ENCODE measurements around the gene SBK3.
"Not testable (repeated sequence)": the region's sequence is repeated elsewhere in the genome, so short reads cannot be mapped to it uniquely, and the experiment has no call there.

SBK3 gene

DNA sequence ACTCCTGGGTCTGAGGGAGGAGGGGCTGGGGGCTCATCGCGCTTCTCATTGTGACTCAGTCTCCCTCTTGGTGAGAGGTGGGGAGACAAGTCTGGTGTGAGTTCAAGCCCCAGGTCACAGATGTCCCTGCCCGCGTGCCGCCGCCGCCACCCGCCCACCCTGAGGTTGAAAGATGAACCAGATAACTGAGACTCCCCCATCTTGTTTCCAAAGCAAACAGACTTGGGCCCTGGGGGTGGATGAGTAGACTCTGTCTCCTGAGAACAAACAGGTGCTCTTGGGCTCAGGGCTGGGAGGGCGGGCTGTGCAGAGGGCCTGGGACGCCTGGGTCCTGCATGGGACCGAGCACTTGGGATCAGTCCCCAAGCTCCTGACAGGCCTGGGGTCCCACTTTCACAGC lies 9.0 kb downstream of the SBK3 start:
- Histone ChIP-seq H3K4me3 (ENCODE audit: control insufficient read depth in 1 of 7, extremely low read depth in 1 of 7, insufficient read depth in 4 of 7, low read depth in 2 of 7, low read length in 6 of 7) (no peak overlapping the region), H3K27me3 (replicated peaks in 2 of 5; ENCODE audit: control insufficient read depth in 4 of 5, insufficient read depth in 5 of 5, low read length in 4 of 5) (no peaks in the 10 kb centered on the region), H3K27ac (ENCODE audit: insufficient read depth in 1 of 2, low read depth in 1 of 2, low read length in 2 of 2, poor library complexity in 1 of 2, severe bottlenecking in 2 of 2) (no peak overlapping the region), H3K36me3 (ENCODE audit: control insufficient read depth in 4 of 4, insufficient read depth in 4 of 4, low read length in 3 of 4) (no peaks in the 10 kb centered on the region), H3K4me1 (ENCODE audit: control extremely low read depth in 1 of 4, control insufficient read depth in 4 of 4, insufficient read depth in 4 of 4, low read length in 3 of 4) (no peaks in the 10 kb centered on the region), H3K9me3 (ENCODE audit: control extremely low read depth in 1 of 5, control insufficient read depth in 4 of 5, insufficient read depth in 2 of 5, low read depth in 1 of 5, low read length in 4 of 5) (no peaks in the 10 kb centered on the region)
- 100% methylated on average over 1 of the region's 11 CpGs for WGBS (ENCODE audit: insufficient coverage)
- ChIA-PET CTCF (interaction anchor here (1.0 kb wide), 1 partner anchor 95 kb away, joined by 5 read pairs; no protein-coding TSS in a partner anchor), POLR2A (no interaction called here)
- no peak for DNase-seq

DNA sequence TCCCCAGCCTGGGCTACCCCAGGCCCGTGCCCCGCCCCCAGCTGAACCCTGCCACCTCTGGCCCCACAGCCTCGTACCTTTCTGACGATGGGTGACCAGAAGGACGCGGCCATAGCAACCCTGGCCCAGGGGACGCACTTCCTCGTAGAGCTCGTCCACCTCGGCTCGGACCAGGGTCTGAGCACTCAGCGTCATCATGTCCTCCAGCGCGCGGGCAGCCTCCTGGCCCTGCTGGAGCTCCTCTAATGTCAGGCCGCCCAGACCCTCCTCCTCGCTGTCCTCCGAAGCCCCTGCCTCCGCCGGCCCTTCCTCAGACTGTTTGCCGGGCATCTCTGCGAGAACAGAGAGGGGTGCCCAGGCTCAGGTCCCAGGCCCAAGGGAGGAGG lies 9.4 kb downstream of the SBK3 start:
- CTCF ChIA-PET = interaction anchor here (0.6 to 1.0 kb wide), 2 partner anchors 69 to 95 kb away, joined by 4 to 5 read pairs; no protein-coding TSS in a partner anchor
- WGBS (ENCODE audit: insufficient coverage) = 97% methylated on average over 18 of the region's 22 CpGs

GRCh38 chr19:55535173-55535964 lies 10.0 kb downstream of the SBK3 start:
- DNase-seq = no peak
- no peaks in the 10 kb centered on the region for H3K27me3 ChIP-seq (replicated peaks in 2 of 5; ENCODE audit: control insufficient read depth in 4 of 5, insufficient read depth in 5 of 5, low read length in 4 of 5)
- no peaks in the 10 kb centered on the region for H3K4me1 ChIP-seq (ENCODE audit: control extremely low read depth in 1 of 4, control insufficient read depth in 4 of 4, insufficient read depth in 4 of 4, low read length in 3 of 4)
- ChIA-PET CTCF (interaction anchor here (0.6 to 0.7 kb wide), 2 partner anchors 24 to 69 kb away, joined by 3 to 4 read pairs; no protein-coding TSS in a partner anchor), POLR2A (no interaction called here)
- H3K36me3 ChIP-seq (ENCODE audit: control insufficient read depth in 4 of 4, insufficient read depth in 4 of 4, low read length in 3 of 4) = no peaks in the 10 kb centered on the region
- no peak overlapping the region for H3K4me3 ChIP-seq (ENCODE audit: control insufficient read depth in 1 of 7, extremely low read depth in 1 of 7, insufficient read depth in 4 of 7, low read depth in 2 of 7, low read length in 6 of 7)
- 85% methylated on average over 7 of the region's 12 CpGs for WGBS (ENCODE audit: insufficient coverage)
- H3K27ac ChIP-seq (ENCODE audit: insufficient read depth in 1 of 2, low read depth in 1 of 2, low read length in 2 of 2, poor library complexity in 1 of 2, severe bottlenecking in 2 of 2) = no peak overlapping the region
- H3K9me3 ChIP-seq (ENCODE audit: control extremely low read depth in 1 of 5, control insufficient read depth in 4 of 5, insufficient read depth in 2 of 5, low read depth in 1 of 5, low read length in 4 of 5) = no peaks in the 10 kb centered on the region

More for the DNA sequence above, 9.4 kb downstream of the SBK3 start:
- no peak for DNase-seq
- Histone ChIP-seq H3K27ac (ENCODE audit: insufficient read depth in 1 of 2, low read depth in 1 of 2, low read length in 2 of 2, poor library complexity in 1 of 2, severe bottlenecking in 2 of 2) (no peak overlapping the region), H3K9me3 (ENCODE audit: control extremely low read depth in 1 of 5, control insufficient read depth in 4 of 5, insufficient read depth in 2 of 5, low read depth in 1 of 5, low read length in 4 of 5) (no peaks in the 10 kb centered on the region), H3K4me1 (ENCODE audit: control extremely low read depth in 1 of 4, control insufficient read depth in 4 of 4, insufficient read depth in 4 of 4, low read length in 3 of 4) (no peaks in the 10 kb centered on the region), H3K27me3 (replicated peaks in 2 of 5; ENCODE audit: control insufficient read depth in 4 of 5, insufficient read depth in 5 of 5, low read length in 4 of 5) (no peaks in the 10 kb centered on the region), H3K4me3 (ENCODE audit: control insufficient read depth in 1 of 7, extremely low read depth in 1 of 7, insufficient read depth in 4 of 7, low read depth in 2 of 7, low read length in 6 of 7) (no peak overlapping the region), H3K36me3 (ENCODE audit: control insufficient read depth in 4 of 4, insufficient read depth in 4 of 4, low read length in 3 of 4) (no peaks in the 10 kb centered on the region)
- POLR2A ChIA-PET = no interaction called here

DNA sequence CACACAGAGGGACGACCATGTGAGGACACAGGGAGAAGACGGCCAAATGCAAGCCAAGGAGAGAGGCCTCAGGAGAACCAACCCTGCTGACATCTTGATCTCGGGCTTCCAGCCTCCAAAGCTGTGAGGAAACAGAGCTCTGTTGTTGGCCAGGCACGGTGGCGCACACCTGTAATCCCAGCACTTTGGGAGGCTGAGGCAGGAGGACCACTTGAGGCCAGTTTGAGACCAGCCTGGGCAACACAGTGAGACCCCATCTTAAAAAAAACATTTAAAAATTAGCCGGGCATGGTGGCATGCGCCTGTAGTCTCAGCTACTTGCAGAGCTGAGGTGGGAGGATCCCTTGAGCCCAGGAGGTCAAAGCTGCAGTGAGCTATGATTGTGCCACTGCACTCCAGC lies 11.1 kb downstream of the SBK3 start:
- H3K4me3 ChIP-seq (ENCODE audit: control insufficient read depth in 1 of 7, extremely low read depth in 1 of 7, insufficient read depth in 4 of 7, low read depth in 2 of 7, low read length in 6 of 7); H3K4me1 ChIP-seq (ENCODE audit: control extremely low read depth in 1 of 4, control insufficient read depth in 4 of 4, insufficient read depth in 4 of 4, low read length in 3 of 4); H3K9me3 ChIP-seq (ENCODE audit: control extremely low read depth in 1 of 5, control insufficient read depth in 4 of 5, insufficient read depth in 2 of 5, low read depth in 1 of 5, low read length in 4 of 5); H3K27ac ChIP-seq (ENCODE audit: insufficient read depth in 1 of 2, low read depth in 1 of 2, low read length in 2 of 2, poor library complexity in 1 of 2, severe bottlenecking in 2 of 2); H3K36me3 ChIP-seq (ENCODE audit: control insufficient read depth in 4 of 4, insufficient read depth in 4 of 4, low read length in 3 of 4); DNase-seq; H3K27me3 ChIP-seq (replicated peaks in 2 of 5; ENCODE audit: control insufficient read depth in 4 of 5, insufficient read depth in 5 of 5, low read length in 4 of 5); CTCF ChIA-PET; POLR2A ChIA-PET: not testable (repeated sequence)
- 96% methylated on average over 7 of the region's 7 CpGs for WGBS (ENCODE audit: insufficient coverage)

DNA sequence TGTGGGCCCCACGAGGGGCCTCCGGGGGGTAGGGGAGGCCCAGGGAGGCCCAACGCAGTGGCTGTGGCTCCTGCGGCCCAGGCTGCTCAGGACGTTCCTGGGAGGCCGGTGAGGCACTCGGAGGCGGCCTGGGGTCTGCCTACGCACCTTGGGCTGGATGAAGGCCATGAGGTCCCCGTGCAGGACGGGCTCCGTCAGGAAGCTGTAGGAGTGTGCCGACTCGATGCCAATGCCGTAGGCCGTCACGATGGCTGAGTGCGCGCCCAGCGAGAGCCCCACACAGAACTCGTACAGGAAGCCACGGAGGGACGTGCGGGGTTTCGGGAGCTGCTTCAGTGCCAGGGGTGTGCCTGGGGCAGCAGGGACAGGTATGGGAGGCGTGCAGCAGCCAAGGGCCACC lies 14.3 kb downstream of the SBK3 start:
- no peak for DNase-seq
- H3K36me3 ChIP-seq (ENCODE audit: control insufficient read depth in 4 of 4, insufficient read depth in 4 of 4, low read length in 3 of 4) = no peaks in the 10 kb centered on the region
- H3K27ac ChIP-seq (ENCODE audit: insufficient read depth in 1 of 2, low read depth in 1 of 2, low read length in 2 of 2, poor library complexity in 1 of 2, severe bottlenecking in 2 of 2) = no peak overlapping the region
- no peaks in the 10 kb centered on the region for H3K27me3 ChIP-seq (replicated peaks in 2 of 5; ENCODE audit: control insufficient read depth in 4 of 5, insufficient read depth in 5 of 5, low read length in 4 of 5)
- no peaks in the 10 kb centered on the region for H3K9me3 ChIP-seq (ENCODE audit: control extremely low read depth in 1 of 5, control insufficient read depth in 4 of 5, insufficient read depth in 2 of 5, low read depth in 1 of 5, low read length in 4 of 5)
- WGBS (ENCODE audit: insufficient coverage) = 89% methylated on average over 17 of the region's 26 CpGs
- no peak overlapping the region for H3K4me3 ChIP-seq (ENCODE audit: control insufficient read depth in 1 of 7, extremely low read depth in 1 of 7, insufficient read depth in 4 of 7, low read depth in 2 of 7, low read length in 6 of 7)
- peaks cover 0 to 9% (median 5%) of the 10 kb centered on the region in 4 experiments for H3K4me1 ChIP-seq (ENCODE audit: control extremely low read depth in 1 of 4, control insufficient read depth in 4 of 4, insufficient read depth in 4 of 4, low read length in 3 of 4)
- CTCF ChIA-PET = interaction anchor here (0.7 kb wide), 1 partner anchor 101 kb away, joined by 3 read pairs; no protein-coding TSS in a partner anchor
- POLR2A ChIA-PET = no interaction called here

DNA sequence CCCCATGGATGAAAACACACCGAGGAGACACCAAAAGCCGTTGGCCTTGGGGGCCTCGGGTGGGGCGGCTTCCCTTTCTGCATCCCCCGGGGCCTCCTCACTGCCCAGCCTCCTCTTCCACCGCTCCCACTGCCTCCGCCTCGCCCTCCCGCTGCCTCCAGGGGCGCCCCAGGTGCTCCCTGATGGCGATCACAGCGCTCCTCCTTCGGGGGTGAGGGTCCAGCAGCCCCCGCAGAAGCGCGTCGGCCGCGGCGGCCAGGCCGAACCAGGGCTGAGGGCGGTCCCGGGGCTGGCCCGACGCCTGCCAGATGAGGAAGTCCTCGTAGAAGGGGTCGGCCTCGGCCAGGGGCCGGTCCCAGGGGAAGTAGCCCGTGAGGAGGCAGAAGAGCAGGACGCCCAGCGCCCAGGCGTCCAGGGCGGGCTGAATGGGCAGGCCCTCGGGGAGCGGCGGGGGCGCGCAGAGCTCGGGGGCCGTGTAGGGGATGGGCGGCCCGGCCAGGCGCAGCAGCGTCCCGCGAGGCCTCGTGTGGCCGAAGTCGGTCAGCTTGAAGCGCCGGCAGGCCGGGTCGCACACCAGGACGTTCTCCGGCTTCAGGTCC lies 15.6 kb downstream of the SBK3 start:
- DNase-seq = no peak
- H3K27ac ChIP-seq (ENCODE audit: insufficient read depth in 1 of 2, low read depth in 1 of 2, low read length in 2 of 2, poor library complexity in 1 of 2, severe bottlenecking in 2 of 2) = no peak overlapping the region
- 95% methylated on average over 36 of the region's 56 CpGs for WGBS (ENCODE audit: insufficient coverage)
- no peak overlapping the region for H3K4me3 ChIP-seq (ENCODE audit: control insufficient read depth in 1 of 7, extremely low read depth in 1 of 7, insufficient read depth in 4 of 7, low read depth in 2 of 7, low read length in 6 of 7)
- peaks cover 0 to 14% (median 5%) of the 10 kb centered on the region in 4 experiments for H3K4me1 ChIP-seq (ENCODE audit: control extremely low read depth in 1 of 4, control insufficient read depth in 4 of 4, insufficient read depth in 4 of 4, low read length in 3 of 4)
- H3K36me3 ChIP-seq (ENCODE audit: control insufficient read depth in 4 of 4, insufficient read depth in 4 of 4, low read length in 3 of 4) = no peaks in the 10 kb centered on the region
- ChIA-PET CTCF (no interaction called here), POLR2A (no interaction called here)
- no peaks in the 10 kb centered on the region for H3K9me3 ChIP-seq (ENCODE audit: control extremely low read depth in 1 of 5, control insufficient read depth in 4 of 5, insufficient read depth in 2 of 5, low read depth in 1 of 5, low read length in 4 of 5)
- no peaks in the 10 kb centered on the region for H3K27me3 ChIP-seq (replicated peaks in 2 of 5; ENCODE audit: control insufficient read depth in 4 of 5, insufficient read depth in 5 of 5, low read length in 4 of 5)

All from common myeloid progenitor, CD34-positive (primary cell).